Measurements from ENCODE around the gene FXR1.

GRCh38 chr3:180910823-180911222 lies 1.6 kb upstream of the FXR1 start:
- no peak for TF ChIP-seq CTCF (conservative IDR thresholded peaks at IDR 0.05)
- TF ChIP-seq ZFX (IDR thresholded peaks at IDR 0.05) = no peak
